Astrocyte of the spinal cord (primary cell): ENCODE data around the gene SLC16A4.
"Not testable (repeated sequence)": the region's sequence is repeated elsewhere in the genome, so short reads cannot be mapped to it uniquely, and the experiment has no call there.

Source experiments
- DNase-seq: peaks from one replicate; pipeline ENCODE4 v3.0.0; 2011; ENCODE audit warnings: low read depth, low spot score
- H3K4me3 ChIP-seq: 2 replicates; pipeline ENCODE4 v1.5.1; 2011; ENCODE audit warnings: low read depth, mild to moderate bottlenecking, low read length, moderate library complexity
- in situ Hi-C: cut with HindIII; loops from 2 replicates; pipeline ENCODE4 v1.10.0; 2017; ENCODE audit warnings: low sequenced_read_pairs
- TF ChIP-seq, protein P1 (sequence below): IDR thresholded peaks from 2 replicates; pipeline ENCODE4 v1.5.1; 2012; ENCODE audit warnings: low read depth, mild to moderate bottlenecking, low read length, inconsistent platforms

The SLC16A4 gene

DNA sequence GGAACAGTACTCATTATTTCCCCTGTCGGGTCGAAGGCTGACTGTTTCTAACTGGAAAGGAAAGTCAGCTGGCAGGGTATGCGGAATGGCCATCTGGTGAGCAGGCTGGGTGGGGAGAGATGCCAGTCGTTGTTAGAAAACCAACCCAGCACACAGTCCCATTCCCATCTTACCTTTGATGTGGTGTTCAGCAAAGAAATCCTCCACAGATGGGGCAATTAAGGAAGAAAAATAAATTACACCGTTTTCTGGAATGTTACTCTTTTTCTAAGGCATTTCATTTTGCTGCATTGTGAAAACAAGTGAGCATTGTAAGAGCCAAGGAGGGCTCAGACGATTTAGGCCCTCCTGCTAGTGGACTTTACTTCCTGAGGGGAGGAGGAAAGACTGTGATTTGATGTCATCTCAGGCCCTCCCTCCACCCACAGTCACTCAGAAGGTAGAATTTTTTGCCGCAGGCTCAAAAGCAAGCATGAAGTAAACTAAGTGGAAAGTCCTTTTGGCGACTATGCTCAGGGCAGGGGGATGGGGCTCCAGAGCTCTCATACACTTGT, at the start of gene SLC16A4:
Gene SLC16A4, minus strand, starts transcription at position 335 of the 554 bp plus-strand sequence. CDS start 1,703 bp downstream, outside the sequence.
- peak within 1 kb of the TSS; percentile 33 for H3K4me3 ChIP-seq
- TF ChIP-seq, protein P1, sequence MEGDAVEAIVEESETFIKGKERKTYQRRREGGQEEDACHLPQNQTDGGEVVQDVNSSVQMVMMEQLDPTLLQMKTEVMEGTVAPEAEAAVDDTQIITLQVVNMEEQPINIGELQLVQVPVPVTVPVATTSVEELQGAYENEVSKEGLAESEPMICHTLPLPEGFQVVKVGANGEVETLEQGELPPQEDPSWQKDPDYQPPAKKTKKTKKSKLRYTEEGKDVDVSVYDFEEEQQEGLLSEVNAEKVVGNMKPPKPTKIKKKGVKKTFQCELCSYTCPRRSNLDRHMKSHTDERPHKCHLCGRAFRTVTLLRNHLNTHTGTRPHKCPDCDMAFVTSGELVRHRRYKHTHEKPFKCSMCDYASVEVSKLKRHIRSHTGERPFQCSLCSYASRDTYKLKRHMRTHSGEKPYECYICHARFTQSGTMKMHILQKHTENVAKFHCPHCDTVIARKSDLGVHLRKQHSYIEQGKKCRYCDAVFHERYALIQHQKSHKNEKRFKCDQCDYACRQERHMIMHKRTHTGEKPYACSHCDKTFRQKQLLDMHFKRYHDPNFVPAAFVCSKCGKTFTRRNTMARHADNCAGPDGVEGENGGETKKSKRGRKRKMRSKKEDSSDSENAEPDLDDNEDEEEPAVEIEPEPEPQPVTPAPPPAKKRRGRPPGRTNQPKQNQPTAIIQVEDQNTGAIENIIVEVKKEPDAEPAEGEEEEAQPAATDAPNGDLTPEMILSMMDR: no peak
- DNase-seq: peak; percentile 88
- in situ Hi-C loops: no loop called here

DNA sequence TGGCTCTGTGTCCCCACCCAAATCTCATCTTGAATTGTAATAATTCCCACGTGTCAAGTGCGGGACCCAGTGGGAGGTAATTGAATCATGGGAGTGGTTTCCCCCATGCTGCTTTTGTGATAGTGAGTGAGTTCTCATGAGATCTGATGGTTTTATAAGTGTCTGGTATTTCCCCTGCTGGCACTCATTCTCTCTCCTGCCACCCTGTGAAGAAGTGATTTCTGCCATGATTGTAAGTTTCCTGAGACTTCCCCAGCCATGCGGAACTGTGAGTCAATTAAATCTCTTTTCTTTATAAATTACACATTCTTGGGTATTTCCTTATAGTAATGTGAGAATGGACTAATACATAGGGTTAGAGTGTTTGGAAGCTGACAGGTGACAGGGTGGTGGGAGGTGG, 49.0 kb upstream of the SLC16A4 start:
- in situ Hi-C loops, DNase-seq, H3K4me3 ChIP-seq: not testable (repeated sequence)

- in situ Hi-C loops: no loop called here
- TF ChIP-seq, protein P1: no peak
- H3K4me3 ChIP-seq: no peak overlapping the region
- no peak for DNase-seq
These were observed 48.1 kb upstream of the SLC16A4 start for GRCh38 chr1:110438893-110439292.

- DNase-seq, in situ Hi-C loops, H3K4me3 ChIP-seq: not testable (repeated sequence)
These were observed 46.9 kb upstream of the SLC16A4 start for GRCh38 chr1:110437645-110438299.

GRCh38 chr1:110436635-110437034, 45.8 kb upstream of the SLC16A4 start:
- in situ Hi-C loops: no loop called here
- no peak overlapping the region for H3K4me3 ChIP-seq
- TF ChIP-seq, protein P1: no peak
- DNase-seq: no peak

- TF ChIP-seq, protein P1: no peak
- in situ Hi-C loops: no loop called here
- no peak for DNase-seq
- H3K4me3 ChIP-seq: no peak overlapping the region
These were observed 44.1 kb upstream of the SLC16A4 start for GRCh38 chr1:110434946-110435345.

DNA sequence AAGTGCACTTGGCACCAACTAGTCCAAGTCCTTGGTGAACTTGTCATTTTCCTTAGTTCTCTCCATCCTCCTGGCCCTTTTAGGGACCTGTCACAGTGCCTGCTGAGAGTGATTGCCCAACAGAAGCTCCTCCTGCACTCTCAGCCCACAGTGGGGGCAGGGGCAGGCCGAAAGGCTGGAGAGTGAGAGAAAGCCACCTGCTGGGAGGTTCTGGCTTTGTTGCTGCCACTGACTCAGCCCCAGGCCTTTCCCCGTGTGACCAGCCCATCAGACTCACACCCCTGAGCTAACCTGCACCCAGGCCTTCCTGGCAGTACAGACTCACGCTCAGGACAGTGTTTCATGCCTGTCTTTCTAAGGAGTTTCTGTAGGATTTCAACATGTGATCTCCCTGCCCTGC, 43.0 kb upstream of the SLC16A4 start:
- peak; percentile 12 for DNase-seq
- H3K4me3 ChIP-seq: no peak overlapping the region
- TF ChIP-seq, protein P1: no peak
- in situ Hi-C loops: no loop called here
